ENCODE results near the gene CERCAM. TPM values are rescaled to one million over a fixed set of nuclear protein-coding genes. Genes with fewer than 3 reads are reported as not detected.
A peak's percentile ranks its signal among the peaks of the same experiment; 100 is the strongest.
"Not testable (repeated sequence)": the region's sequence is repeated elsewhere in the genome, so short reads cannot be mapped to it uniquely, and the experiment has no call there.

CERCAM gene
- total RNA-seq, 1 experiment from 2014 or later: 18.7 TPM

GRCh38 chr9:128438343-128439109, 17.9 kb downstream of the CERCAM start:
- intact Hi-C loops (cut with micrococcal nuclease; ENCODE audit: unreplicated experiment): loop anchor here (1.0 kb wide), 1 partner anchor 143 kb away; no protein-coding TSS in a partner anchor
- H3K36me3 Mint-ChIP-seq (ENCODE audit: insufficient read depth, unreplicated experiment): no peaks in the 10 kb centered on the region
- Histone ChIP-seq H3K27me3 (replicated peaks; ENCODE audit: control insufficient read depth, insufficient read depth, low read length) (no peaks in the 10 kb centered on the region), H3K4me3 (ENCODE audit: low read depth, low read length) (no peak overlapping the region), H3K4me1 (no peaks in the 10 kb centered on the region), H3K9me3 (no peaks in the 10 kb centered on the region), H3K36me3 (ENCODE audit: control insufficient read depth, insufficient read depth, low read length) (no peaks in the 10 kb centered on the region)
- ChIA-PET POLR2A (interaction anchor here (1.0 kb wide), 1 partner anchor 17 kb away, joined by 3 read pairs; the partner anchor contains the start of gene ODF2), CTCF (interaction anchor here (0.5 to 1.5 kb wide), 11 partner anchors 12 to 197 kb away, joined by 3 to 12 read pairs (median 3); partner anchors contain the start of genes CERCAM, GLE1, SPTAN1 and URM1)
- H3K27me3 Mint-ChIP-seq (ENCODE audit: insufficient read depth, unreplicated experiment): no peaks in the 10 kb centered on the region
- H3K4me1 Mint-ChIP-seq (ENCODE audit: low read depth, unreplicated experiment): no peaks in the 10 kb centered on the region
- BruUV-seq (replicated peaks): no TSS peak
- peak; percentile 93 to 94 for TF ChIP-seq CTCF (IDR thresholded peaks at IDR 0.05; ENCODE audit: insufficient read depth in 1 of 2, low read depth in 1 of 2, low read length in 1 of 2, severe bottlenecking in 1 of 2, unreplicated experiment in 1 of 2)
- no peaks in the 10 kb centered on the region for H3K9me3 Mint-ChIP-seq (ENCODE audit: unreplicated experiment)
- peak; percentile 82 to 88 for DNase-seq
- H3K4me3 Mint-ChIP-seq (ENCODE audit: unreplicated experiment): no peak overlapping the region
- no peak overlapping the region for H3K27ac Mint-ChIP-seq (ENCODE audit: unreplicated experiment)

GRCh38 chr9:128439273-128439672, 18.6 kb downstream of the CERCAM start:
- Mint-ChIP-seq H3K36me3 (ENCODE audit: insufficient read depth, unreplicated experiment) (no peaks in the 10 kb centered on the region), H3K9me3 (ENCODE audit: unreplicated experiment) (no peaks in the 10 kb centered on the region), H3K27me3 (ENCODE audit: insufficient read depth, unreplicated experiment) (no peaks in the 10 kb centered on the region), H3K27ac (ENCODE audit: unreplicated experiment) (no peak overlapping the region), H3K4me1 (ENCODE audit: low read depth, unreplicated experiment) (no peaks in the 10 kb centered on the region), H3K4me3 (ENCODE audit: unreplicated experiment) (no peak overlapping the region)
- intact Hi-C loops (cut with micrococcal nuclease; ENCODE audit: unreplicated experiment): no loop called here
- POLR2A ChIA-PET: interaction anchor here (1.0 kb wide), 1 partner anchor 17 kb away, joined by 3 read pairs; the partner anchor contains the start of gene ODF2
- no peak overlapping the region for H3K4me3 ChIP-seq (ENCODE audit: low read depth, low read length)
- H3K9me3 ChIP-seq: no peaks in the 10 kb centered on the region
- no TSS peak for BruUV-seq (replicated peaks)
- CTCF ChIA-PET: interaction anchor here (0.5 to 1.5 kb wide), 10 partner anchors 11 to 196 kb away, joined by 3 to 12 read pairs (median 4); partner anchors contain the start of genes CERCAM, GLE1, SPTAN1 and URM1
- H3K36me3 ChIP-seq (ENCODE audit: control insufficient read depth, insufficient read depth, low read length): no peaks in the 10 kb centered on the region
- no peaks in the 10 kb centered on the region for H3K27me3 ChIP-seq (replicated peaks; ENCODE audit: control insufficient read depth, insufficient read depth, low read length)
- DNase-seq: no peak
- no peaks in the 10 kb centered on the region for H3K4me1 ChIP-seq
- no peak for TF ChIP-seq CTCF (IDR thresholded peaks at IDR 0.05; ENCODE audit: insufficient read depth in 1 of 2, low read depth in 1 of 2, low read length in 1 of 2, severe bottlenecking in 1 of 2, unreplicated experiment in 1 of 2)

DNA sequence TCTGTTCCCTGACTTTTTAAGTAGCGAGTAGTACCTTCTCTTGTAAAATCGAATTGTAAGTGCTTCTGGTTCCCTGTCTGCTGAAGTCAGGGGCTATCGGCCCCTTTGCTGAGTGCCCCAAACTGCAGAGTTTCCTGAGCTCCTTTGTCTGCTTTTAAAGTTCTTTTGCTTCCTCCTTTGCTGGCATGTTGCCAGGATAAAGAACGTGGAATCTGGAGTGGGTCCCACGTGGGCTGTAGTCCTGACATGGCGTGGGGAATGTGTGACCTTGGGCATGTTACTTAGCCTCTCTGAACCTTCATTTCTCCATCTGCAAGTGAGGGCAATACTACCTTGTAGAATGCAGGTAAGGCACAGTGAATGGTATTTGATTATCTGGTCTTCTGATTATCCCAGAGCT, 21.5 kb downstream of the CERCAM start:
- BruUV-seq (replicated peaks): no TSS peak
- POLR2A ChIA-PET: no interaction called here
- Histone ChIP-seq H3K4me3 (ENCODE audit: low read depth, low read length) (no peak overlapping the region), H3K4me1 (no peaks in the 10 kb centered on the region), H3K36me3 (ENCODE audit: control insufficient read depth, insufficient read depth, low read length) (no peaks in the 10 kb centered on the region), H3K9me3 (no peaks in the 10 kb centered on the region), H3K27me3 (replicated peaks; ENCODE audit: control insufficient read depth, insufficient read depth, low read length) (no peaks in the 10 kb centered on the region)
- H3K9me3 Mint-ChIP-seq (ENCODE audit: unreplicated experiment): no peaks in the 10 kb centered on the region
- H3K4me1 Mint-ChIP-seq (ENCODE audit: low read depth, unreplicated experiment): no peaks in the 10 kb centered on the region
- no peaks in the 10 kb centered on the region for H3K27me3 Mint-ChIP-seq (ENCODE audit: insufficient read depth, unreplicated experiment)
- no peak overlapping the region for H3K4me3 Mint-ChIP-seq (ENCODE audit: unreplicated experiment)
- H3K27ac Mint-ChIP-seq (ENCODE audit: unreplicated experiment): no peak overlapping the region
- CTCF ChIA-PET: interaction anchor here (0.6 to 0.8 kb wide), 2 partner anchors 21 to 80 kb away, joined by 4 read pairs; partner anchors contain the start of gene CERCAM
- DNase-seq: no peak
- H3K36me3 Mint-ChIP-seq (ENCODE audit: insufficient read depth, unreplicated experiment): no peaks in the 10 kb centered on the region
- intact Hi-C loops (cut with micrococcal nuclease; ENCODE audit: unreplicated experiment): no loop called here
- TF ChIP-seq CTCF (IDR thresholded peaks at IDR 0.05; ENCODE audit: insufficient read depth in 1 of 2, low read depth in 1 of 2, low read length in 1 of 2, severe bottlenecking in 1 of 2, unreplicated experiment in 1 of 2): no peak

- H3K36me3 ChIP-seq (ENCODE audit: control insufficient read depth, insufficient read depth, low read length); POLR2A ChIA-PET; H3K27ac Mint-ChIP-seq (ENCODE audit: unreplicated experiment); CTCF ChIA-PET; H3K27me3 Mint-ChIP-seq (ENCODE audit: insufficient read depth, unreplicated experiment); DNase-seq; H3K4me3 Mint-ChIP-seq (ENCODE audit: unreplicated experiment); H3K4me1 Mint-ChIP-seq (ENCODE audit: low read depth, unreplicated experiment); H3K9me3 ChIP-seq; H3K4me3 ChIP-seq (ENCODE audit: low read depth, low read length); H3K4me1 ChIP-seq; intact Hi-C loops (cut with micrococcal nuclease; ENCODE audit: unreplicated experiment); H3K27me3 ChIP-seq (replicated peaks; ENCODE audit: control insufficient read depth, insufficient read depth, low read length); H3K9me3 Mint-ChIP-seq (ENCODE audit: unreplicated experiment); BruUV-seq (replicated peaks); H3K36me3 Mint-ChIP-seq (ENCODE audit: insufficient read depth, unreplicated experiment): not testable (repeated sequence)
Observed at GRCh38 chr9:128446505-128446904, 25.8 kb downstream of the CERCAM start.

Data from Caco-2 (cell line).